ELR (cell line): ENCODE results near the gene IREB2.

Experiments
- DNase-seq: peaks from one replicate; pipeline ENCODE4 v3.0.0-alpha.2; 2015; ENCODE audit warnings: low read depth

IREB2 gene

DNA sequence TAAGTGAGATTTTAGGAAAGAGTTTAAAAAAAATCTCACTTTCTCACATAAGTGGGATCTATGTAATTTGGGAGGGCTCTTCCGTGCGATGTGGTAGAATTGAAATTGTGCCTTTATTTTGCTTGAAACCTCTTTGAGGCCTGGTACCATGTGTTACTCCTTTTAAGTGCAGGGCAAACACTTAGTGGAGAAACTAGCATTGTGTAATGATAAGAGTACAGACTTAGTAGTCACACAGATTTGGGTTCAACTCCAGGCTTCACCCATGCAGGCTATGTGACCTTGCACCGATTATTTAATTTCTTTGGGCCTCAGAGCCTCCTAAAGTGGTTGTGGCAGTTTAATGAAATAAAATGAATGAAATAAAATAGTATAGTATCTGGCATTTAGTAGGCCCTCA is 104.6 kb downstream of the IREB2 start:
- DNase-seq, result no peak

DNA sequence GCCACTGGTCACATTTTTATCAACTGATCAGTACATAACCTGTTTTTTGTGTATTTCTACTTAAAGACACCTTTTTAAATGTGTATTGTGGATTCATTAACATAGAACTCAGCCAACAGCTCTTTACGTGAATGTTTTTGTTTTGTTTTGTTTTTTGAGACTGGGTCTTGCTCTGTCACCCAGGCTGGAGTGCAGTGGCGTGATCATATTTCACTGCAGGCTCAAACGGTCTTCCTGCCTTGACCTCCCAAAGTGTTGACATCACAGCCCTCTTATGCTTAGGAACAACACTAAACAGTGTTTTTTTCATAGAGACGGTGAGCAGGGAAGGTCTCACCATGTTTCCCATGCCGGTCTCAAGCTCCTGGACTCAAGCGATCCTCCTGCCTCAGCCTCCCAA is 112.2 kb downstream of the IREB2 start:
- no peak for DNase-seq

- DNase-seq, result no peak
These were observed 112.8 kb downstream of the IREB2 start for GRCh38 chr15:78550815-78551214.
